Testis (tissue), 2 donors: Measurements from ENCODE around the gene TAF11L10.
"Not testable (repeated sequence)": the region's sequence is repeated elsewhere in the genome, so short reads cannot be mapped to it uniquely, and the experiment has no call there.

ENCODE experiments used
- POLR2A ChIP-seq: fragments of 450-650 bp; IDR thresholded peaks from one replicate; pipeline ENCODE4 v1.6.1; 2017; ENCODE audit warnings: antibody characterized with exemption, mild to moderate bottlenecking, moderate library complexity
- TF ChIP-seq, protein P1 (sequence below), 3 experiments: fragments of 450-650 bp in 2 of 3; fragments of 200-600 bp in 1 of 3; sonication (generic) in 1 of 3; IDR thresholded peaks; one replicate each; pipeline ENCODE4 v1.5.1; 2016 to 2019; ENCODE audit warnings: antibody characterized with exemption in 3 of 3, mild to moderate bottlenecking in 2 of 3, moderate library complexity in 1 of 3

DNA sequence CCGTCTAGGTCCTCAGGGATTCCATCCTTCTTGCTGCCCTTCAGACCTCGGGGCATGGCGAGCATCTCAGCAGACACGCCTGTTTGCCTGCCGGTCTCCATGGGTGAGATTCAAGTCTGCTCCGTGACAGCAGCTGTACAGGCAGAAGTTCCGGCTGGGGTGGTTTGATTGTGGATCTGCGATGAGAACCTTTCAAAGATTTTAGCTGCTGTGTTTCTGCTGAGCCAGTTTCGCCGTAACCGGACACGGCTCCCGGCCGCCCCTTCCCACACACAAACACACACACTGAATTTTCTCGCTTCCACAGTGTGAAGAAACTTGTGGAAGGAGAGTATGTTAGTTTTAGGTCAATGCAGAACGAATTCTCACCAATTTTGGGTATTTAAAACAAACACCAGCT, 12.0 kb downstream of the TAF11L10 start, which contains the start of gene TAF11L7:
- TF ChIP-seq POLR2A, result not testable (repeated sequence)
- TF ChIP-seq, protein P1, sequence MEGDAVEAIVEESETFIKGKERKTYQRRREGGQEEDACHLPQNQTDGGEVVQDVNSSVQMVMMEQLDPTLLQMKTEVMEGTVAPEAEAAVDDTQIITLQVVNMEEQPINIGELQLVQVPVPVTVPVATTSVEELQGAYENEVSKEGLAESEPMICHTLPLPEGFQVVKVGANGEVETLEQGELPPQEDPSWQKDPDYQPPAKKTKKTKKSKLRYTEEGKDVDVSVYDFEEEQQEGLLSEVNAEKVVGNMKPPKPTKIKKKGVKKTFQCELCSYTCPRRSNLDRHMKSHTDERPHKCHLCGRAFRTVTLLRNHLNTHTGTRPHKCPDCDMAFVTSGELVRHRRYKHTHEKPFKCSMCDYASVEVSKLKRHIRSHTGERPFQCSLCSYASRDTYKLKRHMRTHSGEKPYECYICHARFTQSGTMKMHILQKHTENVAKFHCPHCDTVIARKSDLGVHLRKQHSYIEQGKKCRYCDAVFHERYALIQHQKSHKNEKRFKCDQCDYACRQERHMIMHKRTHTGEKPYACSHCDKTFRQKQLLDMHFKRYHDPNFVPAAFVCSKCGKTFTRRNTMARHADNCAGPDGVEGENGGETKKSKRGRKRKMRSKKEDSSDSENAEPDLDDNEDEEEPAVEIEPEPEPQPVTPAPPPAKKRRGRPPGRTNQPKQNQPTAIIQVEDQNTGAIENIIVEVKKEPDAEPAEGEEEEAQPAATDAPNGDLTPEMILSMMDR (IDR thresholded peaks at IDR 0.05), result not testable (repeated sequence)
